KOPT-K1 (cell line): ENCODE results near the gene BAZ1B.
"Not testable (repeated sequence)": the region's sequence is repeated elsewhere in the genome, so short reads cannot be mapped to it uniquely, and the experiment has no call there.

Experiments used
- H3K27ac ChIP-seq: fragments of 200-600 bp; sonication (generic); 2 replicates; pipeline ENCODE4 v1.5.1; 2016; ENCODE audit warnings: antibody characterized with exemption, mild to moderate bottlenecking, low read depth, low read length; ENCODE audit not compliant: poor library complexity, severe bottlenecking
- H3K36me3 ChIP-seq: fragments of 200-600 bp; sonication (generic); 2 replicates; pipeline ENCODE4 v1.5.1; 2017; ENCODE audit warnings: antibody characterized with exemption, mild to moderate bottlenecking, low read length, moderate library complexity; ENCODE audit not compliant: insufficient read depth
- H3K9me3 ChIP-seq: fragments of 200-600 bp; sonication (generic); 2 replicates; pipeline ENCODE4 v1.5.1; 2017; ENCODE audit warnings: antibody characterized with exemption, low read length, mild to moderate bottlenecking; ENCODE audit not compliant: insufficient read depth, poor library complexity, severe bottlenecking

The BAZ1B gene

DNA sequence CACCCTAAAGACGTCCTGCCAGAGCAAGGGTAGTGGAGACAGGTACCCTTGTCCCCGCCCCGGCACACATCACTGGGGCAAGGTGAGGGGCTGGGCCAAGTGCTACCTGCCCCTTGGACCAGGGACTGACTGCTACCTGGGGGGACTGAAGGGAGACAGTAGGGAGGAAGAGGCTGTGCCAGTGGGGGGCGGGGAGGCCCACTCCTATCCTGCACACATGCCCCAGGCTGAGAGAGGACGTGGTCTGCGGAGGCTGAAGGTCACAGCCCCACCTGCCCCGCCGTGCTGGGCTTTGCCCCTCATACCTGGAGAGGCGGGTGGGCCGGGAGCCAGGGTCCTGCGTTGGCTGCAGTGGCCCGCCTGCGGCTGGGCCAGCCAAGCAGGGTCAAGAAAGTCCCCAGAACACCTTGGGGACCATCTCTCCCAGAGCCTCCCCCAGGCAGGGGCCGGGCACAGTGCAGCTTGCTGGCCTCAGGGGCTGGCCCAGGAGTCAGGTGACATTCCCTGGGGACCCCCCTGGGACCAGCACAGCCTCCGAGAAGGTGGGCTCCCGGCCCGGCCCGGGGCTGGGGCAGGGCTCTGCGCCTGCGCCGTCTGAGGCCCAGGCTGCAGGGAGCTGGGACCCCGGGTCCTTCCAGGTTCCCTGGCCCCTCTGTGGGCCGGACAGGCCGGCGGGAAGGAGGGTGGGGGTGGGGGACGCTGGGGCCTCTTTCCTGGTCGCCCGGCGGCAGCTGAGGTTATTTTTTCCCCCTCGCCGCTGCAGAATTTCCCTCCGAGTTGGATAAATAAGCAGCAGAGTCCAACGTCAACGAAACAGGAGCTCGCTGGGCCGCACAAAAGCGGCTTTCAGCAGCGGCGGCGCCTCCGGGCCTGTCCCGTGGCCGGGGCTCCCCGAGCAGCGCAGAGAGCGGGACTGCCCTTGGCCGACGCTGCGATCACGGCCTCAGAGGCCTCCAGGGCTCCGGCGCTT is 98.3 kb downstream of the BAZ1B start:
- no peak overlapping the region for H3K27ac ChIP-seq
- no peaks in the 10 kb centered on the region for H3K9me3 ChIP-seq
- no peaks in the 10 kb centered on the region for H3K36me3 ChIP-seq

DNA sequence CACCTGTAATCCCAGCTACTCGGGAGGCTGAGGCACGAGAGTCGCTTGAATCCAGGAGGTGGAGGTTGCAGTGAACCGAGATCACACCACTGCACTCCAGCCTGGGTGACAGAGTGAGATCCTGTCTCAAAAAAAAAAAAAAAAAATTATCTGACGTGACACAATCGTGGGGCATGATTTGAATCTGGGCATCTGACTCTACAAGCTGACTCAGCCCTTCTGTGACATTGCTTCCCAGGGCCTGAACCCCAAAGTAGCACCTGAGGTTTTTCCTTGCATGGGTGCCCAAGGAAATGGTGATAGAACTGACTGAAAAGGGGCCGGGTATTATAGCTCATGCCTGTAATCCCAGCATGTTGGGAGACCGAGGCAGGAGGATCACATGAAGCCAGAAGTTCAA is 101.5 kb downstream of the BAZ1B start:
- H3K9me3 ChIP-seq, H3K36me3 ChIP-seq, H3K27ac ChIP-seq: not testable (repeated sequence)

DNA sequence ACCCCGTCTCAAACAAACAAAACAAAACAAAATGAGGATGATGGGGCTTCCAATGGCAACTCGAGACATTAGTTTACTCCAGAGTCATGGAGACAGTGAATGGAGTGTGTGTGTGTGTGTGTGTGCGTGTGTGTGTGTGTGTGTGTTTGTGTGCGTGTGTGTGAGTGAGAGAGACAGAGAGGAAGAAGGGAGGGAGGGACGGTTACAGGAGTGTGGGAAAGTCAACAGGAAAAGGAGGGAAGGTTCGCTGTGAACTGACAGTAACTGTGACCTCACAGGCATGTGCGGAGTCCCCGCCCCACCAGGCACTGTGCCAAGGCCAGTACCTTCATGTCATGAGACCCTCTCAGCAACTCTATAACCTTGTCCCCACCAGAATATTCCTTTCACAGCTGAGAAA is 102.1 kb downstream of the BAZ1B start:
- not testable (repeated sequence) for H3K27ac ChIP-seq, H3K36me3 ChIP-seq, H3K9me3 ChIP-seq

DNA sequence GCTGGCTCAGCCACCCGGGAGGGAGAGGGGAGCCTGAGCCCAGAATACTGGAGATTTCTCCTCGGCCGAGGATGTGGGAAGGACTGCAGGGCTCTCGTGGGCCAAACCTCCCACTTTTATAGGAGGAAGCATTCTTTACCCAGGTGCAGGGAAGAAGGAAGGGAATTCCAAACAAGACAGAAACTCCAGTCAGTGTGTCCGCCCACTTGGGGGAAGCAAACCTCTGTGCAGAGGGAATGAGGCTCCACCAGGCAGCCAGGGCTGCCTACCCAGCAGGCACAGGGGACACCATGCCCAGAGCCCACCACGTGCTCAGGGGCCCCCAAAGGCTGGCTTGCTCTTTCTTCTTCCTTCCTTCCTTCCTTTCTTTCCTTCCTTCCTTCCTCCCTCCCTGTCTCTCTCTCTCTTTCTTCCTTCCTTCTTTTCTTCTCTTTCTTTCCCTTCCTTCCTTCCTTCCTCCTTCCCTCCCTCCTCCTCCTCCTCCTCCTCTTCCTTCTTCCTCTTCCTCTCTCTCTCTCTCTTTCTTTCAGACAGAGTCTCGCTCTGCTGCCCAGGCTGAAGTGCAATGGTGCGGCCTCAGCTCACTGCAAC is 103.9 kb downstream of the BAZ1B start:
- no peaks in the 10 kb centered on the region for H3K9me3 ChIP-seq
- H3K36me3 ChIP-seq = no peaks in the 10 kb centered on the region
- no peak overlapping the region for H3K27ac ChIP-seq

DNA sequence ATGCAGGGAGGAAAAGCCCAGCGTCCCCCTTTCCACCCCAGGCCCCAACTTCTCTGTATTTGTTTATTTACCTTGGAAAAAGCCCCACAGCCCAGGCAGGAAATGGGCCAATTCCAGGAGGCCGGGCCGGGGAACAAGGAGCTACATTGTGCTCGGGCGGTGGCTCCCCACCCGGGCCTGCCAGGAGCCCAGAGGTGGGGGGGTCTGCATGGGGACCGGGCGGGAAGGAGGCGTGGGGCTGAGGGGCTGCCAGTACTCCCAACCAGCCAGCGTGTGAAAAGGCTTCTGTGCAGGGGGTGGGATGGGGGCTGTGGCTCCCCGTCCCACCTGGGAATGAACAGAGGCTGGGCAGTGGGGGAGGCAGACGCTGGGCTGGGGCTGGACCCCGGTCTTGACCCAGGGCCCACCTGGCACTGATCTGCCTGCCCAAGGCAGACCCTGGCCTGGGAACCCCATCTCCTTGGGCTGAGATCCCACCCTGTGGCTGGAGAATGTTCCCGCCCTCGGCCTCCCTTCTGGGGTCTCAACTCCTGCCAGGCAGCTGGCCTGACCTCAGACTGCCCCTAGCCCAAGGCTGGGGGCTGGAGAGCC is 111.5 kb downstream of the BAZ1B start:
- H3K27ac ChIP-seq, H3K36me3 ChIP-seq, H3K9me3 ChIP-seq: not testable (repeated sequence)

DNA sequence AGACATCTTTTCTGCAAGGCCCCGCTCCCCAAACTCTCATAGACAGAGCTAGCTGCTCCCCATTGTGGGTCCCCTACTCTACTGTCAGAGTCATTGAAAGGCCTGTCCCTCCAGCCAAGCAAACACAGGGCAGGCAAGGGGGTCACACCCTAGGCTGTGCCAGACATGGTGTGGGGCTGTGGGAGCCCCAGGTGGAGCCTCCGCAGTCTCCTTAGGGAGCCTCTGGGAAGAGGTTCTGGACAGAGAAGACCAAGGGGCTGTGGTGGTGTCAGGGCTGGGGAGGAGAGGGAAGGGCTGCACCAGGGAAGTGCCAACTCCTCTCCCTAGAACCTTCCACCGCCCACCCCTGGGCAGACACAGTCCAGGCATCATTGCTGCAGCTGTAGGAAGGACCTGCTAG is 117.2 kb downstream of the BAZ1B start:
- not testable (repeated sequence) for H3K9me3 ChIP-seq, H3K36me3 ChIP-seq, H3K27ac ChIP-seq

DNA sequence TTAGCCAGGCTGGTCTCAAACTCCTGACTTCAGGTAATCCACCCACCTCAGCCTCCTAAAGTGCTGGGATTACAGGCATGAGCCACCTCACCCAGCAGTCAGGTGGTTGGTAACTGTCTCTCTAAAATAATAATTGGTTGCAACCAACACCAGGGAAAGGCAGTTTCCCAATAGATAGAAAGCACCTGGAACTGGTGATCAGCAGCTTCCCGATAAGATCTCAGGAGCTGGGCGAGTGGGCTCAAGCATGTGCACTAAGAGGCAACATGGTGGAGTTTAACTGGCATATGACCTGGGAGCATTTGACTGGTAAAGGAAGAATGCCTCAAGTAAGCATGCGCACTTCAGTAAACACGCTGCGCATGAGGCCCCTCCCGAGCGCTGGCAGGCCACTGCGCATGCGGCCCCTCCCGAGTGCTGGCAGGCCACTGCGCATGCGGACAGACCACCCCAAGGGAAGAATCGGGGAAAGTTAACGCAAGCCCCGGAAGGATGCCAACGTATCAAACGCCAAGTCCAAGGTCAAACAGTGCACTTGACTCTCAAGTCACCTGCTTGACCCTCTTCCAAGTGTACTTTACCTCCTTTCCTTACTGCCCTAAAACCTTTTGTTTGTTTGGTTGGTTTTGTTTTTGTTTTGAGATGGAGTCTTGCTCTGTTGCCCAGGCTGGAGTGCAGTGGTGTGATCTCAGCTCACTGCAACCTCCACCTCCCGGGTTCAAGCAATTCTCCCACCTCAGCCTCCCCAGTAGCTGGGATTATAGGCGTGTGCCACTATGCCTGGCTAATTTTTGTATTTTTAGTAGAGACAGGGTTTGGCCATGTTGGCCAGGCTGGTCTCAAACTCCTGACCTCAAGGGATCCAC is 122.7 kb downstream of the BAZ1B start:
- not testable (repeated sequence) for H3K9me3 ChIP-seq, H3K36me3 ChIP-seq, H3K27ac ChIP-seq

DNA sequence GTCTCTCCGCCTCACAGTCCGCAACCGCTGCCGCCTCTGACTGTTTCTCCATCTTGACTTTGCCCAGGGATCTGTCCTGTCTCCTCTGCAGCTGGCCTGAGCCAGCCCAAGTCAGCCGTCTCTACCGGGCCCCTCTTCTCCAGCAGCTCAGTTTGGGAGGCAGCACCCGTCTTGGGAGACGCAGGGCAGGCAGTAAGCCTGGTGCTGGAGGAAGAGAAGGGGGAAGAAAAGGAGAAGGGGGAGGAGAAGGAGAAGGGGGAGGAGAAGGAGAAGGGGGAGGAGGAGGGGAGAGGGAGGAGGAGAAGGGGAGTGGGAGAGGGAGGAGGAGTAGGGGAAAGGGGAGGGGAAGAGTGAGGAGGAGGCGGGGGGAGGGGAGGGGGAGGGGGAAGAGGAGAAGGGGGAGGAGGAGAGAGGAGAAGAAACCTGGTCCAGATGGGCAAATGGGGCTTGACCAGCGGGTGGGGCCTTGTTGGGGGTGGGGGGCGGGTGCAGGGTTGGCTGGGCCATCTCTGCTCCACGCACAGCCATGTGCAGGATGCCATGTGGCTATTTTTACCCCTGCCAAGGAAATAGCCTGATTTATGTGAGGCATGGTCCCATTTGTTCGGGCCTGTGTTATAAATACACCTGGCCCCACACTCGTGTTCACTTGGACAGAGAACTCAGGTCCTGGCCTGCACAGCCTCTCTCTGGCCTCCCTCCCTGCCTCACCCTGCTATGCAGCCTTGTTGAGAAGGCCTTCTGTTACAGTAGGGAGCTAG is 124.4 kb downstream of the BAZ1B start:
- H3K9me3 ChIP-seq = no peaks in the 10 kb centered on the region
- no peak overlapping the region for H3K27ac ChIP-seq
- no peaks in the 10 kb centered on the region for H3K36me3 ChIP-seq

DNA sequence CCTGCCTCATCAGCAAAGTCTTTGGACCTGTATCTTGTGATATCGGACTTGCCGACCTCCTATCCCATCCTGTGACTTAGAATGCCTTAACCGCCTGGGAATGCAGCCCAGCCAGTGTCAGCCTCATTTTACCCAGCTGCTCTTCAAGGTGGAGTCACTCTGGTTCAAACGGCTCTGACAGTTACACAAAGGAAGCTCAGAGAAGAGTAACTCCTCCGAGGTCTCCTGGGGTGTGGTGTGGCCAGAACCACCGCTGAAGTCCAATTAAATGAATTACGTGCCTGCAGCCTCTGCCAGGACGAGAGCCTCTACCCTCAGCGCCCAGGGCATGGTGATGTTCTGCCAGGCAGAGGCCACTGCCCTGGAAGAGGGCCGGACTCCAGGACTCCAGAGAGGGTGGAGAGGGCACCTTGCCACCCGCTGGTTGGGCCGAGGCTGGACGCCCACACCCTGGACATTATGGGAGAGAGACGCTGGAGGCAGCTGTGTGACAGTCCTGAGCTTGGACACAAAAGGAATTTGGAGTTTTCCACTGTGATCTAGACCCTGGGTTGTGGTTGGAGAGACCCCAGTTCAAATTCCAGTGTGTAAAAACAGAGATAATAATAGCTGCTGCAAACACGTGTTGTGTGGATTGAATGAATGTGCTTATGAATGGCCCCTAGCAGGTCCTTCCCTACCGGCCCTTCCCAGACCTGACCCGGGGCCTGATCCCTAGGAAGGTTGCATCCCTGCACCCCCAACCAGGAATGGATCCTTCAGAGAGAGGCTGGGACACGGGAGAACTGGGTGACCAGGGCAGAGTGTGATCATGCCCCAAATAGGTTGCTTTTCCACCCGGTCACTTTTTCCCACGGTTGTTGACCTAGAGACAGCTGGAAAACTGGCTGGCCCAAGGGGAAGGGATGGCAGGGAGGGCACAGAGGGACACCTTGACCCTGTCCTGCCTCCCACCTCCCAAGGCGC is 126.3 kb downstream of the BAZ1B start:
- Histone ChIP-seq H3K36me3 (no peaks in the 10 kb centered on the region), H3K27ac (no peak overlapping the region), H3K9me3 (peaks cover 7% of the 10 kb centered on the region)

DNA sequence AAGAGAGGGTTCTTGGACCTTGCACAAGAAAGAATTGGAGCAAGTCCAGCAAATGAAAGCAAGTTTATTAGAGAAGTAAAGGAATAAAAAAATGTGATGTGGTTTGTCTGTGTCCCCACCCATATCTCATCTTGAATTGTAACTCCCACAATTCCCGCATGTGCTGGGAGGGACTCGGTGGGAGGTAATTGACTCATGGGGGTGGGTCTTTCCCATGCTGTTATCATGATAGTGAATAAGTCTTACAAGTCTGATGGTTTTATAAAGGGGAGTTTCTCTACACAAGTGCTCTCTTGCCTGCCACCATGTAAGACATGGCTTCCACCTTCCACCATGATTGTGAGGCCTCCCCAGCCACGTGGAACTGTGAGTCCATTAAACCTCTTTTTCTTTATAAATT is 127.7 kb downstream of the BAZ1B start:
- H3K27ac ChIP-seq = no peak overlapping the region
- H3K9me3 ChIP-seq = peaks cover 15% of the 10 kb centered on the region
- no peaks in the 10 kb centered on the region for H3K36me3 ChIP-seq

DNA sequence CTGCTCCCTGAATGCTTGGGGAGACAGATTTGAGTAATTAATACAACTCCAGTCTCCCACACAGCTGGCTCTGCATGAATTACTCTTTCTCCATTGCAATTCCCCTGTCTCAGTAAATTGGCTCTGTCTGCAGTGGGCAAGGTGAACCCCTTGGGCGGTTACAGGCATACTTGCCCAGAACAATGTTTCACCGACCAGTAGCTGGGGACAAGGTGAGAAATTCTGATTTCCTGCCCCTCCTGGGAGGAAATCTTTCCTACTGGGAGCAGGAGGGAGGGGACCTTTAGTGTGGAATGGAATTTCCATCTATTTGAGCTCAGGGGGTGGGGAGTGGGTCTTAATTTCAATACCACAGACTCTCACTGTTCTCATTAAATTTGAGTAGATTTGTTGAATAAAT is 130.7 kb downstream of the BAZ1B start:
- Histone ChIP-seq H3K36me3 (no peaks in the 10 kb centered on the region), H3K9me3 (peaks cover 34% of the 10 kb centered on the region), H3K27ac (no peak overlapping the region)
